Panc1 (cell line): ENCODE data around the gene HSPB7. TPM values are rescaled to one million over a fixed set of nuclear protein-coding genes. Genes with fewer than 3 reads are reported as not detected.
"Not testable (repeated sequence)": the region's sequence is repeated elsewhere in the genome, so short reads cannot be mapped to it uniquely, and the experiment has no call there.

ENCODE experiments used
- ATAC-seq: fragments of 200-7000 bp; cut with Tn5 transposase; 2 replicates; pipeline ENCODE4 v1.9.1; 2020; ENCODE audit warnings: mild to moderate bottlenecking, moderate library complexity
- BruUV-seq: library from RNA; stranded (reverse); fragments of 400-500 nt; replicated peaks from 2 replicates; lab custom pipeline; 2021; lab: Mats Ljungman, UMichigan
- CTCF ChIA-PET: fragments of 300-600 bp; sonication (Branson Sonifier 250); formaldehyde crosslinking; loops from one replicate; lab custom pipeline; 2022; ENCODE audit warnings: antibody characterized with exemption; lab: Charles Lee
- POLR2A ChIA-PET: fragments of 300-600 bp; sonication (Branson Sonifier 250); formaldehyde crosslinking; loops from one replicate; lab custom pipeline; 2022; ENCODE audit warnings: antibody characterized with exemption; lab: Charles Lee
- DNase-seq: peaks from one replicate; pipeline ENCODE4 v3.0.0-alpha.2; 2010; ENCODE audit warnings: low read depth, low spot score
- H3K27ac ChIP-seq: 2 replicates; pipeline ENCODE4 v1.5.1; 2011; ENCODE audit warnings: mild to moderate bottlenecking, low read length, inconsistent platforms
- H3K27me3 ChIP-seq: fragments of 200-500 bp; sonication (Bioruptor generic); 2 replicates; pipeline ENCODE4 v1.6.0; 2014; ENCODE audit warnings: low read length, inconsistent platforms; ENCODE audit not compliant: control insufficient read depth, insufficient read depth
- H3K36me3 ChIP-seq: fragments of 200-500 bp; sonication (Bioruptor generic); 2 replicates; pipeline ENCODE4 v1.5.1; 2014; ENCODE audit warnings: inconsistent platforms, mild to moderate bottlenecking, low read length, moderate library complexity; ENCODE audit not compliant: control insufficient read depth, insufficient read depth
- H3K4me1 ChIP-seq: 2 replicates; pipeline ENCODE4 v1.5.1; 2011; ENCODE audit warnings: inconsistent platforms, mild to moderate bottlenecking, low read length, moderate library complexity; ENCODE audit not compliant: control insufficient read depth, insufficient read depth
- H3K4me3 ChIP-seq, 2 experiments: 2 replicates each; pipeline ENCODE4 v1.5.1; 2011 to 2012; ENCODE audit warnings: low read depth in 2 of 2, low read length in 2 of 2, mild to moderate bottlenecking in 2 of 2, inconsistent platforms in 1 of 2, moderate library complexity in 1 of 2
- H3K9me3 ChIP-seq: fragments of 200-500 bp; sonication (Bioruptor generic); 2 replicates; pipeline ENCODE4 v1.5.1; 2014; ENCODE audit warnings: low read depth, mild to moderate bottlenecking, inconsistent platforms, low read length, moderate library complexity; ENCODE audit not compliant: control insufficient read depth, insufficient read depth
- CTCF ChIP-seq: fragments of 450-650 bp; IDR thresholded peaks from 2 replicates; pipeline ENCODE4 v1.5.1; 2017; ENCODE audit warnings: mild to moderate bottlenecking
- POLR2AphosphoS5 ChIP-seq: IDR thresholded peaks from 2 replicates; pipeline ENCODE4 v1.6.1; 2012; ENCODE audit warnings: mild to moderate bottlenecking, low read depth, low read length, moderate library complexity
- REST ChIP-seq, 2 experiments: IDR thresholded peaks; 2 replicates each; pipeline ENCODE4 v1.6.1; 2011 to 2012; ENCODE audit warnings: low read depth in 2 of 2, control low read depth in 1 of 2, low read length in 1 of 2, mild to moderate bottlenecking in 1 of 2, moderate library complexity in 1 of 2; ENCODE audit not compliant: insufficient read depth in 1 of 2
- SIN3A ChIP-seq: IDR thresholded peaks from 2 replicates; pipeline ENCODE4 v1.6.1; 2012; ENCODE audit warnings: low read depth, mild to moderate bottlenecking, low read length, moderate library complexity, borderline replicate concordance; ENCODE audit not compliant: insufficient read depth
- TCF7L2 ChIP-seq: IDR thresholded peaks from 2 replicates; pipeline ENCODE4 v1.6.1; 2011; ENCODE audit warnings: mild to moderate bottlenecking, low read depth, low read length, inconsistent platforms
- in situ Hi-C: cut with HindIII; loops from 2 replicates; pipeline ENCODE4 v1.10.0; 2016; ENCODE audit warnings: low sequenced_read_pairs, low pct_unique_long_range_greater_than_20kb
- intact Hi-C: fragments of 100-400 bp; cut with micrococcal nuclease; formaldehyde crosslinking; loops from one replicate; pipeline ENCODE4 v1.10.0; 2022; ENCODE audit not compliant: unreplicated experiment
- total RNA-seq: library from RNA; stranded (reverse); gene quantifications from one replicate; pipeline ENCODE4 v1.2.1, GENCODE V29; 2021; ENCODE audit not compliant: unreplicated experiment

The HSPB7 gene
- total RNA-seq, 1 experiment from 2014 or later, result 0.10 TPM

- H3K36me3 ChIP-seq, result no peaks in the 10 kb centered on the region
- CTCF ChIA-PET, result no interaction called here
Measured at GRCh38 chr1:16042096-16042495, 24.3 kb upstream of the HSPB7 start.

GRCh38 chr1:16041200-16041599 is 23.4 kb upstream of the HSPB7 start:
- no peaks in the 10 kb centered on the region for H3K4me1 ChIP-seq
- no TSS peak for BruUV-seq
- no peaks in the 10 kb centered on the region for H3K27me3 ChIP-seq
- H3K9me3 ChIP-seq, result no peaks in the 10 kb centered on the region
- intact Hi-C loops, result no loop called here
- DNase-seq, result no peak
- H3K4me3 ChIP-seq, result no peak overlapping the region
- no peak for ATAC-seq
- CTCF ChIA-PET, result interaction anchor here (0.6 to 0.7 kb wide), 3 partner anchors 17 to 337 kb away, joined by 5 to 6 read pairs (median 5); no protein-coding TSS in a partner anchor
- TF ChIP-seq CTCF (no peak), SIN3A (no peak), REST (IDR thresholded peaks at IDR 0.05; ENCODE audit: insufficient read depth in 1 of 2, low read depth in 2 of 2, low read length in 1 of 2) (no peak), TCF7L2 (no peak), POLR2AphosphoS5 (no peak)
- H3K27ac ChIP-seq, result no peak overlapping the region
- POLR2A ChIA-PET, result interaction anchor here (0.7 kb wide), 1 partner anchor 156 kb away, joined by 3 read pairs; no protein-coding TSS in a partner anchor
- H3K36me3 ChIP-seq, result no peaks in the 10 kb centered on the region
- in situ Hi-C loops, result no loop called here

More at GRCh38 chr1:16042096-16042495, 24.3 kb upstream of the HSPB7 start:
- H3K27ac ChIP-seq, result no peak overlapping the region
- in situ Hi-C loops, result no loop called here
- TF ChIP-seq POLR2AphosphoS5 (no peak), TCF7L2 (no peak), REST (IDR thresholded peaks at IDR 0.05; ENCODE audit: insufficient read depth in 1 of 2, low read depth in 2 of 2, low read length in 1 of 2) (no peak), SIN3A (no peak), CTCF (peak; percentile 64; the same call in 1 of the 2 replicates)
- ATAC-seq (peak; percentile 36), DNase-seq (no peak)
- intact Hi-C loops, result no loop called here
- no peaks in the 10 kb centered on the region for H3K9me3 ChIP-seq
- H3K27me3 ChIP-seq, result no peaks in the 10 kb centered on the region
- H3K4me1 ChIP-seq, result no peaks in the 10 kb centered on the region
- POLR2A ChIA-PET, result no interaction called here
- no peak overlapping the region for H3K4me3 ChIP-seq
- BruUV-seq, result no TSS peak

GRCh38 chr1:16039871-16040270 is 22.0 kb upstream of the HSPB7 start:
- H3K36me3 ChIP-seq, BruUV-seq, H3K4me1 ChIP-seq, H3K9me3 ChIP-seq, POLR2A ChIA-PET, ATAC-seq, DNase-seq, H3K4me3 ChIP-seq, H3K27me3 ChIP-seq, H3K27ac ChIP-seq, intact Hi-C loops, in situ Hi-C loops: not testable (repeated sequence)
- CTCF ChIA-PET, result interaction anchor here (1.3 kb wide), 1 partner anchor 30 kb away, joined by 3 read pairs; no protein-coding TSS in a partner anchor
